Bronchial epithelial cell (primary cell): ENCODE measurements around the gene DDX19B. TPM values are rescaled to one million over a fixed set of nuclear protein-coding genes. Genes with fewer than 3 reads are reported as not detected.

ENCODE experiments used
- DNase-seq: peaks from one replicate; pipeline ENCODE4 v3.0.0-alpha.2; 2010; ENCODE audit warnings: low read depth
- FAIRE-seq: peaks from 2 replicates; lab custom pipeline; 2011; peaks lifted over from hg19 to GRCh38; lab: Jason Lieb, UNC
- H3K27me3 ChIP-seq: 2 replicates; pipeline ENCODE4 v1.5.1; 2011; ENCODE audit warnings: low read length; ENCODE audit not compliant: control insufficient read depth, insufficient read depth
- H3K36me3 ChIP-seq: 2 replicates; pipeline ENCODE4 v1.5.1; 2011; ENCODE audit warnings: low read length; ENCODE audit not compliant: control insufficient read depth, insufficient read depth
- H3K4me3 ChIP-seq: 2 replicates; pipeline ENCODE4 v1.5.1; 2011; ENCODE audit warnings: mild to moderate bottlenecking, low read depth, low read length, control low read depth
- total RNA-seq: library from RNA; depleted of rRNA; stranded (reverse); fragments of >200 nt; gene quantifications from 2 replicates; pipeline ENCODE4 v1.2.1, GENCODE V29; 2014
- TF ChIP-seq, protein P1 (sequence below): IDR thresholded peaks from 2 replicates; pipeline ENCODE4 v1.5.1; 2011; ENCODE audit warnings: mild to moderate bottlenecking, moderate library complexity, low read length, control low read depth, inconsistent platforms; ENCODE audit not compliant: insufficient read depth, severe bottlenecking

Gene DDX19B
- total RNA-seq, 1 donor from 2014 or later, result 41.3 TPM

- Histone ChIP-seq H3K27me3 (no peaks in the 10 kb centered on the region), H3K4me3 (no peak overlapping the region), H3K36me3 (no peaks in the 10 kb centered on the region)
- no peak for FAIRE-seq
- TF ChIP-seq, protein P1, sequence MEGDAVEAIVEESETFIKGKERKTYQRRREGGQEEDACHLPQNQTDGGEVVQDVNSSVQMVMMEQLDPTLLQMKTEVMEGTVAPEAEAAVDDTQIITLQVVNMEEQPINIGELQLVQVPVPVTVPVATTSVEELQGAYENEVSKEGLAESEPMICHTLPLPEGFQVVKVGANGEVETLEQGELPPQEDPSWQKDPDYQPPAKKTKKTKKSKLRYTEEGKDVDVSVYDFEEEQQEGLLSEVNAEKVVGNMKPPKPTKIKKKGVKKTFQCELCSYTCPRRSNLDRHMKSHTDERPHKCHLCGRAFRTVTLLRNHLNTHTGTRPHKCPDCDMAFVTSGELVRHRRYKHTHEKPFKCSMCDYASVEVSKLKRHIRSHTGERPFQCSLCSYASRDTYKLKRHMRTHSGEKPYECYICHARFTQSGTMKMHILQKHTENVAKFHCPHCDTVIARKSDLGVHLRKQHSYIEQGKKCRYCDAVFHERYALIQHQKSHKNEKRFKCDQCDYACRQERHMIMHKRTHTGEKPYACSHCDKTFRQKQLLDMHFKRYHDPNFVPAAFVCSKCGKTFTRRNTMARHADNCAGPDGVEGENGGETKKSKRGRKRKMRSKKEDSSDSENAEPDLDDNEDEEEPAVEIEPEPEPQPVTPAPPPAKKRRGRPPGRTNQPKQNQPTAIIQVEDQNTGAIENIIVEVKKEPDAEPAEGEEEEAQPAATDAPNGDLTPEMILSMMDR, result no peak
- no peak for DNase-seq
Observed at GRCh38 chr16:70294385-70295025, 4.5 kb upstream of the DDX19B start.

GRCh38 chr16:70295634-70296033 lies 3.4 kb upstream of the DDX19B start:
- no peak for FAIRE-seq

DNA sequence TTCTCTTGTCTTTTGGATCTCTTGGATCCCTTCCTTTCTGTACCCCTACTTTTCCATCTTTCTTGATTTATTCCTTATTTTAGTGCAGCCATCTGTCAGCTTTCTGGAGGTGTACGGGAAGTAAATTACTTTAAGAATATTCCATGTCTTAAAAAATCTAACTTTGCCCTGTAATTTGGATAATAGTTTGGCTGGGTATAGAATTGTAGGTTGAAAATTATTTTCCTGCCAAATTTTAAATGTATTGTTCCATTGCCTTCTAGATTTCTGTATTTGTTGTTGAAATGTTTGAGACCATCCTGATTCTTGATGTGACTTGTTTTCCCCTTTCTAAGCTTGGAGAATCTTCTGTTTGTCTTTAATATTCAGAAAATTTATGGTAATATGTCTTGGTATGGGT lies 2.1 kb downstream of the DDX19B start:
- Histone ChIP-seq H3K27me3 (no peaks in the 10 kb centered on the region), H3K36me3 (no peaks in the 10 kb centered on the region), H3K4me3 (no peak overlapping the region)
- TF ChIP-seq, protein P1, result no peak
- no peak for FAIRE-seq
- DNase-seq, result no peak

More at GRCh38 chr16:70295634-70296033, 3.4 kb upstream of the DDX19B start:
- Histone ChIP-seq H3K27me3 (no peaks in the 10 kb centered on the region), H3K4me3 (no peak overlapping the region), H3K36me3 (no peaks in the 10 kb centered on the region)
- TF ChIP-seq, protein P1, result no peak
- no peak for DNase-seq

DNA sequence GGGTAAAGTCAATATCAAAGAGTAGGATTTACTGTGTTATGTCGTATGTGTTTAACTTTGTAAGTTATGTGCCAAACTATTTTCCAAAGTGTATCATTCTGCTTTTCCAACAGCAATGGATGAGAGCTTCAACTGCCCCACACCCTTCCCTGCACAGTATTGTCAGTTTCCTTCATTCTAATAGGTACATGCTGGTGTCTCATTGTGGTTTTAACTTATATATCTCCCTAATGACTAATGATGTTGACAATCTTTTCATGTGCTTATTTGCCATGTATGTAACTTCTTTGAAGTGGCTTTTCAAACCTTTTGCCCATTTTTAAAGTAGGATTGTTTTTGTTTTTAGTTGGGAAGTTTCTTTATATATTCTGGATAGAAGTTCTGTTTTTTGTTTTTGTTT lies 3.8 kb downstream of the DDX19B start:
- FAIRE-seq (no peak), DNase-seq (peak; percentile 52)
- Histone ChIP-seq H3K36me3 (peaks cover 1% of the 10 kb centered on the region), H3K4me3 (no peak overlapping the region), H3K27me3 (no peaks in the 10 kb centered on the region)
- TF ChIP-seq, protein P1, result no peak

GRCh38 chr16:70304892-70305448 lies 6.0 kb downstream of the DDX19B start:
- Histone ChIP-seq H3K27me3 (no peaks in the 10 kb centered on the region), H3K36me3 (peaks cover 1% of the 10 kb centered on the region), H3K4me3 (no peak overlapping the region)
- FAIRE-seq, result no peak
- peak; percentile 22 for DNase-seq
- TF ChIP-seq, protein P1, result no peak
